Endothelial cell of umbilical vein (primary cell): Measurements from ENCODE around the gene CFHR2.

Experiments
- CTCF ChIP-seq, 2 donors: IDR thresholded peaks; 1 replicate in 1 of 2; 2 replicates in 1 of 2; pipeline ENCODE4 v1.5.1; 2011; ENCODE audit warnings: low read length in 2 of 2, mild to moderate bottlenecking in 2 of 2, moderate library complexity in 2 of 2, control low read depth in 1 of 2, inconsistent platforms in 1 of 2, low read depth in 1 of 2; ENCODE audit not compliant: insufficient read depth in 1 of 2; ENCODE audit errors: extremely low read depth in 1 of 2
- EZH2 ChIP-seq: IDR thresholded peaks from 2 replicates; pipeline ENCODE4 v1.6.1; 2012; ENCODE audit warnings: borderline replicate concordance, low read depth, mild to moderate bottlenecking, moderate library complexity, low read length, inconsistent platforms; ENCODE audit not compliant: severe bottlenecking
- MYC ChIP-seq: IDR thresholded peaks from one replicate; pipeline ENCODE4 v1.6.1; 2011; ENCODE audit warnings: mild to moderate bottlenecking, low read depth, low read length
- POLR2A ChIP-seq: IDR thresholded peaks from 2 replicates; pipeline ENCODE4 v1.6.1; 2012; ENCODE audit warnings: low read depth, mild to moderate bottlenecking, control low read depth, low read length
- POLR2AphosphoS5 ChIP-seq: IDR thresholded peaks from 2 replicates; pipeline ENCODE4 v1.6.1; 2012; ENCODE audit warnings: low read depth, mild to moderate bottlenecking, control low read depth, low read length, moderate library complexity; ENCODE audit not compliant: insufficient read depth
- TF ChIP-seq, protein P1 (sequence below): IDR thresholded peaks from 2 replicates; pipeline ENCODE4 v1.6.1; 2011; ENCODE audit not compliant: insufficient read depth, insufficient read length

GRCh38 chr1:197001828-197002227 is 58.3 kb downstream of the CFHR2 start:
- TF ChIP-seq MYC (no peak), CTCF (IDR thresholded peaks at IDR 0.05; ENCODE audit: extremely low read depth in 1 of 2, insufficient read depth in 1 of 2, low read depth in 1 of 2, low read length in 2 of 2) (no peak), POLR2A (no peak), POLR2AphosphoS5 (no peak), EZH2 (no peak)
- TF ChIP-seq, protein P1, sequence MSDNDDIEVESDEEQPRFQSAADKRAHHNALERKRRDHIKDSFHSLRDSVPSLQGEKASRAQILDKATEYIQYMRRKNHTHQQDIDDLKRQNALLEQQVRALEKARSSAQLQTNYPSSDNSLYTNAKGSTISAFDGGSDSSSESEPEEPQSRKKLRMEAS: no peak
